Activated CD4-positive, alpha-beta T cell treated with anti-CD3 and anti-CD28 coated beads, Interleukin-2, amount 50 U/mL, for 1 hour (primary cell): Measurements from ENCODE around the gene ANKRD33.

Source experiments
- DNase-seq: peaks from one replicate; pipeline ENCODE4 v3.0.0-alpha.2; 2020

The ANKRD33 gene

GRCh38 chr12:51905471-51906429 lies 17.8 kb downstream of the ANKRD33 start:
- no peak for DNase-seq

- no peak for DNase-seq
Measured at GRCh38 chr12:51906430-51907082, 18.7 kb downstream of the ANKRD33 start.

GRCh38 chr12:51907083-51907855 lies 19.4 kb downstream of the ANKRD33 start, which contains the start of gene ACVRL1:
Gene ACVRL1, plus strand, starts transcription at chr12:51907504. Its CDS starts 4,971 bp downstream, at chr12:51912475.
- no peak for DNase-seq

- no peak for DNase-seq
Measured at GRCh38 chr12:51907856-51908425, 20.0 kb downstream of the ANKRD33 start.

DNA sequence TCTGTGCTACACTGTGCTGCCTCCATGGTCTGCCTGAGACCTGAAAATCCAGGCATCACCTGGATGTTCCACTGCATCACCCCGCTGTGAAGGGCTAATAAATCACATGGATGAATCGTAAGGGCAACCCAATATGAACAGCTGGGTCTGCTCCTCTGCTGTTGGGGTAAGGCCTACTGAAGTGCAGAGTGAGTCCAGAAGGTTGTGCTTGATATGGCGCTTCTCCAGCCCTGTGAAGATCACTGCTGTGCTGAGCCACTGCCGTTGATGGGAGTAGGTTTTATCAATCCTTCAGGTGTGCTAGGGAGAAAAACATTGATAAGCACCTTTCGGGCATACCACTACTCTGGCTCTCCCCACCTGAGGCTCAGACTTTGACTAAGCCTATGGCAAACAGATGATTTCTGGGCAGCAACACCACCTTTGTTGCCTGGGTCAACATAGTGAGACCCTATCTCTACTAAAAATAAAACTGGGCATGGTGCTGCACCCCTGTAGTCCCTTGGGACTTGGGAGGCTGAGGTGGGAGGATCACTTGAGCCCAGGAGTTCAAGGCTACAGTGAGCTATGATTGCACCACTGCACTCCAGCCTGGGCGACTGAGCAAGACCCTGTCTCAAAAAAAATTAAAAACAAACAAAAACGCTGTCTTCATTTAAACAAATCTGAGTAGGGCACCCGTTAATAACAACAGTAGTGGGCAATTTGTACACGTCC lies 21.1 kb downstream of the ANKRD33 start:
- no peak for DNase-seq

- no peak for DNase-seq
Measured at GRCh38 chr12:51910168-51910567, 22.3 kb downstream of the ANKRD33 start.

DNA sequence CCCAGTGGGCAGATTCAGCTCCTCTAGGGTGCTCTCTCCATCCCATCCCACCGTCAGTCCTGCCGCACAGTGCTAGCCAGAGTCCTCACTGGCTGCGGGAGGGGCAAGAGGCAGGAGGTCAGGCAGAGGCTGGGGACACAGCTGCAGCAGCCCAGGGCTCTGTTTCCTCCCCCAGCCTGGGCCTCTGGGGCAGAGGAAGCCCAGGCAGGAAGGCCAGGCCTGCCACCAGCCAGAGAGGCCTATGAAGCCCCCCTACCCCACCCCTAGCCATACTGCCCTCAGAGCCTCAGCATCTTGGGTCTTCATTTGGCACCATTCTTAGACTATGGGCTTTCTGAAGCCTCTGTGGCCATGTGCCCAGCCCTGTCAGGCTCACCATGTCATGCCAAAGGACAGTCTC lies 22.8 kb downstream of the ANKRD33 start:
- DNase-seq = no peak

- no peak for DNase-seq
Measured at GRCh38 chr12:51911307-51911706, 23.4 kb downstream of the ANKRD33 start.

DNA sequence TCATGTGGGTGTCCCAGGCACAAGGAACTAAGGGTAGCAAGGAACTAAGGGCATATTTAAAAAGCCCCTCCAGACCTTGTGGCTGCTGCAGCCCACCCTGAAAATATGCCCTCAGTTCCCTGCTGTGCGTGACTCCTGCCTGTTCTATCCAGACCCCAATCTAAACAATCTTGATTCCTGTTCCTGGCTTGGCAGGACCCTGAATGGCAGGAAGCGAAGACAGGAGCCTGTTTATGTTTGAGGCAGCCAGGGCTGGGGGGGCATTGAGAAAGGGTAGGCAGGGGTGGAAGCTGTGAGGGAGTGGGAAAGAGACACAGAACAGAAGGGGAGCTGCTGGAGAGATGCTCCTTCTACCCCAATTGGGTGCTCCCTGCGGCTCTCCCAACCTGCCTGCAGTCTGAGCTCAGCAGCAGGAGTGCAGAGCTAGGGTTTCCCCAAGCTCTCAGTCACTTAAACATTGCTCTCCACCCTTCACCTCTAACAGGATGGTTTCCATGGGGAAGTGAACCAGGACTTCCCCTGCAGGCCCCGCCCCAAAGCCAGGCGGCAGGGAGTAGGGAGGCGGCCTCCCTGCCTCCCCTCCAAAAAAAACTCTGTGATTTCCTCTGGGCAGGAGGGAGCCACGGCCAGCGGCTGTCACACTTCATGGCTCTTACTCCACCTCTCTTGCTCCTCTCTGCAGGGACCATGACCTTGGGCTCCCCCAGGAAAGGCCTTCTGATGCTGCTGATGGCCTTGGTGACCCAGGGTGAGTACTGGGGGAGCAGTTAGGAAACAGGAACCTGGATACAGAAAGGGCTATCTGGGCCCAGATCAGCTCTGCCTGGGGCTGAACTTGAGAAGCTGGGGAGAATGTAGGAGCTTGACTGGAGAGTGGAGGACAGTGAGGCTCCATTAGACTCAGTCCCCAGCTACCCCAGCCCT lies 24.1 kb downstream of the ANKRD33 start:
- no peak for DNase-seq

DNA sequence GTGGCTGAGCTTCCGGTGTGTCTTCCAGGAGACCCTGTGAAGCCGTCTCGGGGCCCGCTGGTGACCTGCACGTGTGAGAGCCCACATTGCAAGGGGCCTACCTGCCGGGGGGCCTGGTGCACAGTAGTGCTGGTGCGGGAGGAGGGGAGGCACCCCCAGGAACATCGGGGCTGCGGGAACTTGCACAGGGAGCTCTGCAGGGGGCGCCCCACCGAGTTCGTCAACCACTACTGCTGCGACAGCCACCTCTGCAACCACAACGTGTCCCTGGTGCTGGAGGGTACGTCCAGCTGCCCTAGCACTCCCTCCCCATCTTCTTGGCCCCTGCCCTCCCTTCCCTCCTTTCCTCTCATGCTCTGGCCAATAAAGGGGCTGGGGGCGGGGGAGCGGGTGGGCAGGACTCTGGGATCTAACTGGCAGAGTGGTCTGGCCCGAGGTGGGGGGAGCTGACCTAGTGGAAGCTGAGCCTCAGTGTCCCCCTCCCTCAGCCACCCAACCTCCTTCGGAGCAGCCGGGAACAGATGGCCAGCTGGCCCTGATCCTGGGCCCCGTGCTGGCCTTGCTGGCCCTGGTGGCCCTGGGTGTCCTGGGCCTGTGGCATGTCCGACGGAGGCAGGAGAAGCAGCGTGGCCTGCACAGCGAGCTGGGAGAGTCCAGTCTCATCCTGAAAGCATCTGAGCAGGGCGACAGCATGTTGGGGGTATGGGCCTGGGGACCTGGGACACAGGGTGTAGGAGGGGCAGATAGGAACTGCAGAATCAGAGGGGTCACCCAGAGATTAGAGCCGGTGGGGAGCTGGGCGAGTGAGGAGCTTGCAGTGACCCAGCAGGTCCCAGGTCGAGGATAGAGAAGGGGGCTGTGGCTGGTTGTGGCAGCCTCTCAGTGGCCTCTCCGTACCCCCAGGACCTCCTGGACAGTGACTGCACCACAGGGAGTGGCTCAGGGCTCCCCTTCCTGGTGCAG lies 25.4 kb downstream of the ANKRD33 start:
- DNase-seq = no peak

DNA sequence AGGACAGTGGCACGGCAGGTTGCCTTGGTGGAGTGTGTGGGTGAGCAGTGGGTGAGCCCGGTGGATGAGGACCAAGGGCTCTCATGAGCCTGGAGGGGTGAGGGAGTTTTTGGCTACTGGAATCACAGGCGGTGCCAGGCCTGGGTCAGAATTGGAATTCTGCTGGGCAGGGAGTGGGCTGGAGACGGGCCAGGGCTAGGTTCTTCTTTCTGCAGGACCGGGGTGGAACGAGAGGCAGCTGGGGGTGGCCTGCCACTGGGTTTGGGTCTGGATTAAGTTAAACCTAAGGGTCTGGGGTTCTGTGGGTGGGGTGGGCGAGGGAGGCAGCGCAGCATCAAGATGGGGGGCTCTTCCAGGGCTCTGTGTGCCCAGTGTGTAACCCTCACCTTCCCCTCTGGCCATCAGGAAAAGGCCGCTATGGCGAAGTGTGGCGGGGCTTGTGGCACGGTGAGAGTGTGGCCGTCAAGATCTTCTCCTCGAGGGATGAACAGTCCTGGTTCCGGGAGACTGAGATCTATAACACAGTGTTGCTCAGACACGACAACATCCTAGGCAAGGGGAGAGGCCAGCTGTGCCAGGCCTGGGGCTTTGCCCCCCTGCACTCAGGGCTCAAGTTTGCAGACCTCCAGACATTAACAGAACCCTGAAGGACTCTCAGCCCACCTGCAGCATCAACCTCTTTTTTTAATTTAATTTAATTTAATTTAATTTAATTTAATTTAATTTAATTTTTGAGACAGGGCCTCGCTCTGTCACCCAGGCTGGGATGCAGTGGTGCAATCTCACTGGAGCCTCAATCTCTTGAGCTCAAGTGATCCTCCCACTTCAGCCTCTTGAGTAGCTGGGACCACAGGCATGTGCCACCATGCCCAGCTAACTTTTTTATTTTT lies 26.4 kb downstream of the ANKRD33 start:
- no peak for DNase-seq

GRCh38 chr12:51915003-51915625 lies 27.2 kb downstream of the ANKRD33 start:
- DNase-seq = no peak

DNA sequence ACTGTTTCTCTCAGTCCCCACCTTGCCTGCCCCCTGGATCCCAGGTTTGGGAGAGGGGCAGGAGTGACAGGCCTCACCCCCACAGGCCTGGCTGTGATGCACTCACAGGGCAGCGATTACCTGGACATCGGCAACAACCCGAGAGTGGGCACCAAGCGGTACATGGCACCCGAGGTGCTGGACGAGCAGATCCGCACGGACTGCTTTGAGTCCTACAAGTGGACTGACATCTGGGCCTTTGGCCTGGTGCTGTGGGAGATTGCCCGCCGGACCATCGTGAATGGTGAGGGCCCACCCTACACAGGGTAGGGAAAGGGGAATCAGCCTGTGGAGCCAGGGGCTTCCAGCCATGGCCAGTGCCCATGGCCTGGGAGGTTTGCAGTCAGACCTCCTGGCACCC lies 28.0 kb downstream of the ANKRD33 start:
- DNase-seq = no peak

- DNase-seq = no peak
Measured at GRCh38 chr12:51917041-51917590, 29.2 kb downstream of the ANKRD33 start.

DNA sequence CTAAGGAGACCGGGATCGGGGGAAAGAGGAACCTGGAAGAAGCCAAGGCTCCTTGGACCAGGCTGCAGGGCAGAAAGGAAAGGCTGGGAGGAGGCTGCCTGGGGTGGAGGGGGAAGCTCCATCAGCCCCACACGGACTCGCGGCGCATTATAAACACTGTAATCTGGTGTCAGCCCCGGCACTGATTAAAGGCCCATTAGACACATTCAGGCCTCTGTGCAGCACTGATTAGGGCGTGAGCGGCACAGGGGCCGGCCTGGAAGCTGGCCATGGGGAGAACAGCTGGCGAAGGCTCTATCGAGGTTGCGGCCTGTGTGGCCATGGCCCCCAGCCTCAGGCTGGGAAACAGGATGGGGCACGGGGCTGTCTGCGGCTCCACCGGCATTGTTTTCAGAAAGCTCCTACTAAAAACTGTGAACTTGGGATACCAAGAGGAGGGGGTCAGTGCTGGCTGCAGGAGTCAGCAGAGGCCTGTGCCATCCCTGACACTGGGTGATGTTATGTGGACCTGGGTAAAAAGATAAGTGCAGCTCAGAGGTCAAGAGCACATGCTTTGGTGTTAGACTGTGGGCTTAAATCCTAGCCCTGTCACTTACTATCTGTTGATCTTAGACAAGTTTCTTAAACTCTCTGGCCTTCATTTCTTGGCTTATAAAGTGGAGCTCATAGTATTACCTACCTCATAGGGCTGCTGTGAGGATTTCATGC lies 30.0 kb downstream of the ANKRD33 start:
- no peak for DNase-seq

- DNase-seq = no peak
Measured at GRCh38 chr12:51920046-51920445, 32.1 kb downstream of the ANKRD33 start.

GRCh38 chr12:51921017-51921725 lies 33.3 kb downstream of the ANKRD33 start:
- DNase-seq = no peak
